H1 (cell line): ENCODE measurements around the gene CST1. TPM values are rescaled to one million over a fixed set of nuclear protein-coding genes. Genes with fewer than 3 reads are reported as not detected.

Experiments
- CTCF ChIA-PET: fragments of 300-600 bp; sonication (Branson Sonifier 250); formaldehyde crosslinking; loops from one replicate; lab custom pipeline; 2021; ENCODE audit not compliant: partially characterized antibody; lab: Charles Lee
- POLR2A ChIA-PET: fragments of 300-600 bp; sonication (Branson Sonifier 250); formaldehyde crosslinking; loops from one replicate; lab custom pipeline; 2021; ENCODE audit warnings: inconsistent platforms; ENCODE audit not compliant: partially characterized antibody; lab: Charles Lee
- DNase-seq, 2 experiments: peaks; one replicate each; pipeline versions ENCODE4 v3.0.0 to v3.0.0-alpha.2; 2010 to 2022; ENCODE audit warnings: low spot score in 2 of 2, low read depth in 1 of 2, mixed read lengths in 1 of 2
- FAIRE-seq: peaks from 2 replicates; lab custom pipeline; 2011; peaks lifted over from hg19 to GRCh38; lab: Jason Lieb, UNC
- H2AFZ ChIP-seq: 2 replicates; pipeline ENCODE4 v1.8.1; 2012; ENCODE audit warnings: low read length, inconsistent platforms
- H2AK5ac ChIP-seq: 2 replicates; pipeline ENCODE4 v1.6.1; 2013; ENCODE audit warnings: low read depth, low read length
- H2BK120ac ChIP-seq: replicated peaks from 2 replicates; pipeline ENCODE3; 2013; ENCODE audit warnings: low read depth, low read length, inconsistent platforms
- H2BK12ac ChIP-seq: 2 replicates; pipeline ENCODE4 v1.6.1; 2013; ENCODE audit warnings: low read depth, low read length
- H2BK15ac ChIP-seq: 2 replicates; pipeline ENCODE4 v1.6.1; 2013; ENCODE audit warnings: low read length
- H2BK20ac ChIP-seq: 2 replicates; pipeline ENCODE4 v1.6.1; 2013; ENCODE audit warnings: low read length
- H2BK5ac ChIP-seq: 2 replicates; pipeline ENCODE4 v1.6.1; 2013; ENCODE audit warnings: low read depth, low read length
- H3K14ac ChIP-seq: 2 replicates; pipeline ENCODE4 v1.6.1; 2013; ENCODE audit warnings: inconsistent platforms; ENCODE audit not compliant: insufficient read length
- H3K18ac ChIP-seq: 2 replicates; pipeline ENCODE4 v1.6.1; 2013; ENCODE audit warnings: low read length; ENCODE audit errors: extremely low read depth
- H3K23ac ChIP-seq: 2 replicates; pipeline ENCODE4 v1.6.1; 2013; ENCODE audit warnings: inconsistent platforms; ENCODE audit not compliant: insufficient read length
- H3K23me2 ChIP-seq: 2 replicates; pipeline ENCODE4 v1.6.1; 2013; ENCODE audit warnings: low read depth, low read length
- H3K27ac ChIP-seq: 2 replicates; pipeline ENCODE4 v1.6.1; 2011; ENCODE audit warnings: low read depth, low read length, inconsistent platforms
- H3K27me3 ChIP-seq, 4 experiments: replicated peaks in 1 of 4; 1 replicate in 1 of 4; 2 replicates in 3 of 4; pipeline versions ENCODE4 v1.6.1 to v1.8.1; 2011 to 2013; ENCODE audit warnings: low read length in 3 of 4, mild to moderate bottlenecking in 3 of 4, inconsistent platforms in 2 of 4, mixed read lengths in 2 of 4, moderate library complexity in 1 of 4; ENCODE audit not compliant: control insufficient read depth in 3 of 4, insufficient read depth in 3 of 4; ENCODE audit errors: extremely low read depth in 1 of 4
- H3K36me3 ChIP-seq, 4 experiments: 2 replicates each; pipeline versions ENCODE4 v1.6.1 to v1.8.1; 2011 to 2013; ENCODE audit warnings: mild to moderate bottlenecking in 4 of 4, low read length in 3 of 4, moderate library complexity in 2 of 4, control low read depth in 1 of 4, inconsistent platforms in 1 of 4; ENCODE audit not compliant: insufficient read depth in 4 of 4, control insufficient read depth in 2 of 4
- H3K4ac ChIP-seq: replicated peaks from 2 replicates; pipeline ENCODE3; 2013; ENCODE audit warnings: low read length, low read depth, mixed read lengths, inconsistent platforms; ENCODE audit not compliant: insufficient read length
- H3K4me1 ChIP-seq, 4 experiments: replicated peaks in 1 of 4; 1 replicate in 1 of 4; 2 replicates in 3 of 4; pipeline versions ENCODE4 v1.6.1 to v1.8.1; 2011 to 2013; ENCODE audit warnings: low read length in 3 of 4, inconsistent platforms in 2 of 4, mixed read lengths in 1 of 4; ENCODE audit not compliant: insufficient read depth in 4 of 4, control insufficient read depth in 3 of 4
- H3K4me2 ChIP-seq, 2 experiments: 2 replicates each; pipeline versions ENCODE4 v1.6.1 to v1.8.1; 2011 to 2013; ENCODE audit warnings: low read depth in 2 of 2, low read length in 2 of 2, control low read depth in 1 of 2, inconsistent platforms in 1 of 2, mild to moderate bottlenecking in 1 of 2; ENCODE audit not compliant: insufficient read depth in 1 of 2
- H3K4me3 ChIP-seq, 4 experiments: fragments of 200-600, 300-600 bp in 1 of 4; sonication (generic), shearing (Covaris generic), sonication (Bioruptor Twin) in 1 of 4; 2 replicates each; pipeline versions ENCODE4 v1.5.1 to v1.8.1; 2011 to 2016; ENCODE audit warnings: low read length in 4 of 4, low read depth in 3 of 4, control low read depth in 2 of 4, inconsistent platforms in 2 of 4, mild to moderate bottlenecking in 2 of 4, mixed read lengths in 1 of 4, moderate library complexity in 1 of 4; ENCODE audit not compliant: insufficient read depth in 2 of 4; ENCODE audit errors: extremely low read depth in 1 of 4
- H3K56ac ChIP-seq: replicated peaks from 2 replicates; pipeline ENCODE3; 2013; ENCODE audit warnings: low read depth, mild to moderate bottlenecking, mixed read lengths, low read length, inconsistent platforms; ENCODE audit not compliant: insufficient read length
- H3K79me1 ChIP-seq: 2 replicates; pipeline ENCODE4 v1.6.1; 2013; ENCODE audit warnings: low read depth, low read length, control low read depth
- H3K79me2 ChIP-seq, 2 experiments: 2 replicates each; pipeline versions ENCODE4 v1.6.1 to v1.8.1; 2012 to 2013; ENCODE audit warnings: low read length in 2 of 2, mild to moderate bottlenecking in 2 of 2, inconsistent platforms in 1 of 2; ENCODE audit not compliant: insufficient read depth in 2 of 2, control insufficient read depth in 1 of 2
- H3K9ac ChIP-seq, 4 experiments: replicated peaks in 1 of 4; 1 replicate in 1 of 4; 2 replicates in 3 of 4; pipeline versions ENCODE4 v1.6.1 to v1.8.1; 2011 to 2013; ENCODE audit warnings: low read depth in 3 of 4, low read length in 3 of 4, control low read depth in 2 of 4, mild to moderate bottlenecking in 2 of 4, moderate library complexity in 2 of 4, inconsistent platforms in 1 of 4; ENCODE audit errors: extremely low read depth in 1 of 4
- H3K9me3 ChIP-seq, 2 experiments: 2 replicates each; pipeline versions ENCODE4 v1.6.1 to v1.8.1; 2012 to 2013; ENCODE audit warnings: mild to moderate bottlenecking in 2 of 2, moderate library complexity in 2 of 2, control low read depth in 1 of 2, inconsistent platforms in 1 of 2, low read depth in 1 of 2, low read length in 1 of 2, mixed read lengths in 1 of 2; ENCODE audit not compliant: insufficient read depth in 2 of 2
- H4K20me1 ChIP-seq, 2 experiments: replicated peaks in 1 of 2; 2 replicates each; pipeline versions ENCODE3 to v1.8.1; 2011 to 2013; ENCODE audit warnings: inconsistent platforms in 2 of 2, low read length in 2 of 2, mild to moderate bottlenecking in 1 of 2; ENCODE audit not compliant: insufficient read depth in 2 of 2, control insufficient read depth in 1 of 2
- H4K5ac ChIP-seq: 2 replicates; pipeline ENCODE4 v1.6.1; 2013; ENCODE audit warnings: low read length, low read depth, mixed read lengths, inconsistent platforms; ENCODE audit not compliant: insufficient read length
- H4K8ac ChIP-seq: 2 replicates; pipeline ENCODE4 v1.8.0; 2013; ENCODE audit warnings: mild to moderate bottlenecking, moderate library complexity, low read length, inconsistent platforms; ENCODE audit not compliant: insufficient read depth; ENCODE audit errors: extremely low read depth
- H4K91ac ChIP-seq: replicated peaks from 2 replicates; pipeline ENCODE3; 2013; ENCODE audit warnings: low read length, mixed read lengths, inconsistent platforms; ENCODE audit not compliant: insufficient read length
- WGBS, 2 experiments: shearing (Covaris generic) in 1 of 2; methylation state at CpG; one replicate each; pipeline versions ENCODE4 v1.1.6 to v1.1.7; 2013 to 2015; ENCODE audit warnings: low lambda C conversion rate in 2 of 2, mixed read lengths in 2 of 2, inconsistent platforms in 1 of 2, low coverage in 1 of 2, missing lambda C conversion rate in 1 of 2; ENCODE audit not compliant: insufficient replicate concordance in 2 of 2, insufficient coverage in 1 of 2, insufficient read length in 1 of 2; ENCODE audit errors: extremely low coverage in 1 of 2, missing lambda C conversion rate in 1 of 2; 5-methylcytosine and 5-hydroxymethylcytosine counted together
- polyA plus RNA-seq, 7 experiments: library from polyadenylated mRNA; depleted of rRNA in 3 of 7; stranded (reverse) in 5 of 7; unstranded in 2 of 7; fragments of >200 nt in 5 of 7; fragments of 200-250 nt in 2 of 7; gene quantifications; 1 replicate in 5 of 7; 2 replicates in 1 of 7; 4 replicates in 1 of 7; pipeline versions ENCODE4 v1.2.1 to v1.2.3, GENCODE V29; 2011 to 2013; ENCODE audit warnings: missing spikeins in 2 of 7, mixed read lengths in 2 of 7
- total RNA-seq: library from RNA; stranded (reverse); fragmentation: NEBNext Ultra II Directional; extraction: Animal tissue kit (Norgen Biotek cat#: 25700); gene quantifications from 2 replicates; pipeline ENCODE4 v1.2.1, GENCODE V29; 2021

Gene CST1
- total and polyA plus RNA-seq, 2 of the 8 experiments (the other 6 are each of a cell fraction or from before 2014, with no cell fraction given), result 2.3 to 2.9 TPM

DNA sequence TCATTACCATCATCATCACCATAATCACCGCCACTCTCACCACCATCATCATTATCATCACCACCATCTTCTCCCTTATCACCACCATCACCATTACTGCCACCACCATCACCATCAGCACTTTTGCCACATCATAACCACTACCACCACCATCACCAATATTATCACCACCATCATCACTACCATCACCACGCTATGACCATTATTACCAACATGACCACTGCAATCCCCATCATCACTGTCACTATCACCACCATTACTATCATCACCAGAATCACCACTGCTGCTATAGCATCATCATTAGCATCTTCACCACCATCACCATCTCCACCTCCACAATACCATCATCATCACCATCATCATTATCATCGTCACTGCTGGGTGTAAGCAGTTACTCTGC lies 25.6 kb downstream of the CST1 start:
- CTCF ChIA-PET, result interaction anchor here (0.9 to 1.7 kb wide), 3 partner anchors 57 to 98 kb away, joined by 3 to 11 read pairs (median 3); no protein-coding TSS in a partner anchor
- Histone ChIP-seq H2BK12ac (0 out of 2 replicates have a peak overlapping the region, but pooled peaks have one; percentile 27), H3K23me2 (peaks cover 10% of the 10 kb centered on the region; the same call in 1 of the 2 replicates), H4K20me1 (peaks cover 0 to 4% of the 10 kb centered on the region in 2 experiments), H3K4me1 (no peaks in the 10 kb centered on the region), H4K8ac (no peak overlapping the region), H4K91ac (no peak overlapping the region), H3K4ac (peak overlapping the region; percentile 69), H3K36me3 (no peaks in the 10 kb centered on the region), H2AK5ac (0 out of 2 replicates have a peak overlapping the region, but pooled peaks have one; percentile 82), H2AFZ (no peak overlapping the region), H3K4me3 (no peak overlapping the region), H3K23ac (no peak overlapping the region), H2BK15ac (0 out of 2 replicates have a peak overlapping the region, but pooled peaks have one; percentile 53), H3K56ac (no peak overlapping the region), H3K27ac (no peak overlapping the region), H2BK120ac (no peak overlapping the region), H3K79me1 (no peaks in the 10 kb centered on the region), H2BK5ac (no peak overlapping the region), H3K9me3 (no peaks in the 10 kb centered on the region), H3K27me3 (no peaks in the 10 kb centered on the region), H3K9ac (no peak overlapping the region), H3K14ac (no peak overlapping the region), H3K4me2 (no peak overlapping the region), H2BK20ac (no peak overlapping the region), H4K5ac (no peak overlapping the region), H3K18ac (no peak overlapping the region), H3K79me2 (no peaks in the 10 kb centered on the region)
- POLR2A ChIA-PET, result no interaction called here
- DNase-seq (no peak), FAIRE-seq (no peak)
- 91% methylated on average over 3 of the region's 3 CpGs; no CpG with 5 or more reads in 1 of the 2 experiments for WGBS, 2 experiments
